Breast epithelium (tissue), 4 donors: ENCODE measurements around the gene FAM83B. TPM values are rescaled to one million over a fixed set of nuclear protein-coding genes. Genes with fewer than 3 reads are reported as not detected.
"Not testable (repeated sequence)": the region's sequence is repeated elsewhere in the genome, so short reads cannot be mapped to it uniquely, and the experiment has no call there.

ENCODE experiments used
- DNase-seq, 2 donors: peaks; one replicate each; pipeline ENCODE4 v3.0.0-alpha.2; 2019; ENCODE audit warnings: low spot score in 2 of 2
- H3K27ac ChIP-seq, 2 donors: fragments of 200-600 bp; sonication (generic) in 1 of 2; one replicate each; pipeline ENCODE4 v1.5.1; 2016 to 2019; ENCODE audit warnings: mild to moderate bottlenecking in 1 of 2
- H3K27me3 ChIP-seq, 2 donors: fragments of 200-600 bp; sonication (generic) in 1 of 2; one replicate each; pipeline versions ENCODE4 v1.5.1 to v1.6.0; 2017 to 2019; ENCODE audit warnings: control low read depth in 1 of 2, mild to moderate bottlenecking in 1 of 2
- H3K36me3 ChIP-seq: fragments of 200-600 bp; one replicate; pipeline ENCODE4 v1.5.1; 2019
- H3K4me1 ChIP-seq, 2 donors: fragments of 200-600 bp; sonication (generic); one replicate each; pipeline ENCODE4 v1.5.1; 2016 to 2019; ENCODE audit warnings: control low read depth in 1 of 2
- H3K4me3 ChIP-seq, 3 donors: fragments of 200-600 bp; sonication (generic); 1 replicate in 2 of 3; 2 replicates in 1 of 3; pipeline ENCODE4 v1.5.1; 2016 to 2019; ENCODE audit warnings: mild to moderate bottlenecking in 3 of 3, moderate library complexity in 2 of 3
- H3K9me3 ChIP-seq, 2 donors: fragments of 200-600 bp; sonication (generic) in 1 of 2; one replicate each; pipeline ENCODE4 v1.5.1; 2016 to 2019; ENCODE audit warnings: control low read depth in 1 of 2
- POLR2A ChIP-seq: fragments of 450-650 bp; IDR thresholded peaks from one replicate; pipeline ENCODE4 v1.6.1; 2016; ENCODE audit warnings: antibody characterized with exemption, mild to moderate bottlenecking, moderate library complexity
- POLR2AphosphoS5 ChIP-seq, 3 donors: sonication (generic); formaldehyde crosslinking; IDR thresholded peaks; one replicate each; pipeline ENCODE4 v1.6.1; 2017; ENCODE audit warnings: antibody characterized with exemption in 3 of 3
- intact Hi-C: fragments of 100-400 bp; cut with DNase I; formaldehyde crosslinking; loops from one replicate; pipeline ENCODE4 v1.15.1; 2023; ENCODE audit warnings: low total_unique reads
- total RNA-seq, 3 donors: library from RNA; depleted of rRNA; stranded (reverse); fragments of >200 nt; gene quantifications; one replicate each; pipeline ENCODE4 v1.1.0, GENCODE V29; 2016
- TF ChIP-seq, protein P1 (sequence below), 3 donors: fragments of 450-650 bp; IDR thresholded peaks; one replicate each; pipeline ENCODE4 v1.5.1; 2016 to 2017; ENCODE audit warnings: antibody characterized with exemption in 3 of 3, mild to moderate bottlenecking in 3 of 3, moderate library complexity in 3 of 3

Gene FAM83B
- total RNA-seq, 3 donors from 2014 or later, result 0.16 to 13.6 (median 8.8) TPM

DNA sequence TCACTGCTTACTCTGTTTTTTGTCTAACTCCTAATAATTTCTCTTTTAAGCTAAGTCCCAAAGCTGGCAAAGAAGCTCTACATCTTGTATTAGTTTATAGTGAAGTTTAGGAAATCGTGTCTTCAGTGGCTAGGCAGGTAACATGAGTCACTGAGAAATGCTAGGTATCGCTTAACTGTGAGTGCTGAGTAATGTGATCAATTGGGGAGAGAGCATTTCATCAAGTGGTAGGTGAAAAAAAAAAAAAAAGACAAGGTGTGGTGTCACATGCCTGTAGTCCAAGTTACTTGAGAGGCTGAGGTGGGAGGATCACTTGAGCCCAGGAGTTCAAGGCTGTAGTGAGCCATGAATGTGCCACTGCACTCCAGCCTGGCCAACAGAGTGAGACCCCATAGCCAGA is 125.3 kb downstream of the FAM83B start:
- Histone ChIP-seq H3K36me3 (peaks cover 4% of the 10 kb centered on the region), H3K4me1 (no peaks in the 10 kb centered on the region), H3K27ac (no peak overlapping the region), H3K27me3 (no peaks in the 10 kb centered on the region), H3K4me3 (no peak overlapping the region), H3K9me3 (no peaks in the 10 kb centered on the region)
- intact Hi-C loops, result no loop called here
- no peak for DNase-seq
- TF ChIP-seq, protein P1, sequence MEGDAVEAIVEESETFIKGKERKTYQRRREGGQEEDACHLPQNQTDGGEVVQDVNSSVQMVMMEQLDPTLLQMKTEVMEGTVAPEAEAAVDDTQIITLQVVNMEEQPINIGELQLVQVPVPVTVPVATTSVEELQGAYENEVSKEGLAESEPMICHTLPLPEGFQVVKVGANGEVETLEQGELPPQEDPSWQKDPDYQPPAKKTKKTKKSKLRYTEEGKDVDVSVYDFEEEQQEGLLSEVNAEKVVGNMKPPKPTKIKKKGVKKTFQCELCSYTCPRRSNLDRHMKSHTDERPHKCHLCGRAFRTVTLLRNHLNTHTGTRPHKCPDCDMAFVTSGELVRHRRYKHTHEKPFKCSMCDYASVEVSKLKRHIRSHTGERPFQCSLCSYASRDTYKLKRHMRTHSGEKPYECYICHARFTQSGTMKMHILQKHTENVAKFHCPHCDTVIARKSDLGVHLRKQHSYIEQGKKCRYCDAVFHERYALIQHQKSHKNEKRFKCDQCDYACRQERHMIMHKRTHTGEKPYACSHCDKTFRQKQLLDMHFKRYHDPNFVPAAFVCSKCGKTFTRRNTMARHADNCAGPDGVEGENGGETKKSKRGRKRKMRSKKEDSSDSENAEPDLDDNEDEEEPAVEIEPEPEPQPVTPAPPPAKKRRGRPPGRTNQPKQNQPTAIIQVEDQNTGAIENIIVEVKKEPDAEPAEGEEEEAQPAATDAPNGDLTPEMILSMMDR (IDR thresholded peaks at IDR 0.05), result no peak
- TF ChIP-seq POLR2A, result no peak
- no peak for TF ChIP-seq POLR2AphosphoS5 (IDR thresholded peaks at IDR 0.05)

DNA sequence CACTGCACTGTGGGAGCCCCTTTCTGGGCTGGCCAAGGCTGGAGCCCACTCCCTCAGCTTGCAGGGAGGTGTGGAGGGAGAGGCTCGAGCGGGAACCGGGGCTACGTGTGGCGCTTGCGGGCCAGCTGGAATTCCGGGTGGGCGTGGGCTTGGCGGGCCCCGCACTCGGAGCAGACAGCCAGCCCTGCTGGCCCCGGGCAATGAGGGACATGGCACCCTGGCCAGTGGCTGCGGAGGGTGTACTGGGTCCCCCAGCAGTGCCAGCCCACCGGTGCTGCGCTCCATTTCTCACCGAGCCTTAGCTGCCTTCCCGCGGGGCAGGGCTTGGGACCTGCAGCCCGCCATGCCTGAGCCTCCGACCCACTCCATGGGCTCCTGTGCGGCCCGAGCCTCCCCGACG is 132.6 kb downstream of the FAM83B start:
- DNase-seq, H3K4me1 ChIP-seq, H3K36me3 ChIP-seq, intact Hi-C loops, H3K27ac ChIP-seq, H3K9me3 ChIP-seq, H3K4me3 ChIP-seq, H3K27me3 ChIP-seq: not testable (repeated sequence)

DNA sequence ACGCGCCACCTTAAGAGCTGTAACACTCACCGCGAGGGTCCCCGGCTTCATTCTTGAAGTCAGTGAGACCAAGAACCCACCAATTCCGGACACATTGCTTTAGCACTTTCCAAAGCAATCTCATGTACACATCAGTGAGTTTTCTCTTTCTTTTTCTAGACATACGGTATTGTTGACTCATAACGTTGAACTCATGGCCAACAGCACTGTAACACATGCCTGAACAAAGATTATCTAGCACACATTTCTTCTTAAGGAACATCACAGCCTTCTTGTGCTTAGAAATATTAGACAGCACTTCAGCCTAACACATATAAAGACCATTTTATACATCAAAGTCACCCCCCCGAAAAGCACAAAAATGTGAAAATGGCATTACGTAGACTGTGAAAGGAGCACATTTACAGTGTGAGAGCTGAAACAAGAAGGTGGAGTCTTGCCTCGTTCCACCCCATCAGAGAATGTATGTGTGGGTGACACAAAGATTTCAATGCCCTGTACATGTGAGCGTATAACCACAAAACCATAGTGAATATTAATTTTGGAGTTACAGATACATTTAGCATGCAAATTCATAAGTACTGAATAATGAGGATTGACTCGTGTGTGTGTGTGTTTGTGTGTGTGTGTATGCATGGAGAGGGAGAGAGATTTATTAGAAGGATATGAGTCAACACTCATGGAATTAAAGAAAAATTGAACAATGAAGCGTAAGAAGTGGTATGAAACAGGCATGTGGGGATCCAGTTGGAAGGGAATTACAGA is 134.1 kb downstream of the FAM83B start:
- H3K4me3 ChIP-seq, result no peak overlapping the region
- intact Hi-C loops, result no loop called here
- no peak overlapping the region for H3K27ac ChIP-seq

DNA sequence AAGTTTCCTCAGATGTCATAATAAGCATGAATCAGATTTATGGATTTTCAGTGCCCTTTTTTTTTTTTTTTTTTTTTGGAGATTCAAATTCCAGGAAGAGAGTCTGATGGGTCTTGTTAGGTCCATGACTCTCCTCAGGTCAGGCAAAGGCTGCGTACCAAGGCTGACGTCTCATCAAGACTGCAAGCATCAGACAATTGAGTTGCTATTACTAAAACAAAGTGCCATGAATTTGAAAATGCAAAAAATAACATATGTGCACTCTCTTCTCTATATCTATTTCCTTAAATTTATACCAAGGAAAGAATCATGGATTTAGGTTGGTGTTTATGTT is 134.7 kb downstream of the FAM83B start:
- H3K4me3 ChIP-seq, result no peak overlapping the region
- H3K9me3 ChIP-seq, result peaks cover 0 to 15% of the 10 kb centered on the region in 2 donors
- intact Hi-C loops, result no loop called here
- DNase-seq, result no peak
- H3K36me3 ChIP-seq, result no peaks in the 10 kb centered on the region
- H3K4me1 ChIP-seq, result no peaks in the 10 kb centered on the region
- no peaks in the 10 kb centered on the region for H3K27me3 ChIP-seq
- no peak for TF ChIP-seq POLR2AphosphoS5 (IDR thresholded peaks at IDR 0.05)
- no peak for TF ChIP-seq POLR2A
- TF ChIP-seq, protein P1 (IDR thresholded peaks at IDR 0.05), result no peak
- no peak overlapping the region for H3K27ac ChIP-seq

More for the DNA sequence above, 134.1 kb downstream of the FAM83B start:
- TF ChIP-seq POLR2A (no peak), POLR2AphosphoS5 (IDR thresholded peaks at IDR 0.05) (no peak)
- TF ChIP-seq, protein P1 (IDR thresholded peaks at IDR 0.05), result no peak
- H3K27me3 ChIP-seq, result no peaks in the 10 kb centered on the region
- H3K4me1 ChIP-seq, result no peaks in the 10 kb centered on the region
- no peaks in the 10 kb centered on the region for H3K36me3 ChIP-seq
- peaks cover 0 to 9% of the 10 kb centered on the region in 2 donors for H3K9me3 ChIP-seq
- no peak for DNase-seq

DNA sequence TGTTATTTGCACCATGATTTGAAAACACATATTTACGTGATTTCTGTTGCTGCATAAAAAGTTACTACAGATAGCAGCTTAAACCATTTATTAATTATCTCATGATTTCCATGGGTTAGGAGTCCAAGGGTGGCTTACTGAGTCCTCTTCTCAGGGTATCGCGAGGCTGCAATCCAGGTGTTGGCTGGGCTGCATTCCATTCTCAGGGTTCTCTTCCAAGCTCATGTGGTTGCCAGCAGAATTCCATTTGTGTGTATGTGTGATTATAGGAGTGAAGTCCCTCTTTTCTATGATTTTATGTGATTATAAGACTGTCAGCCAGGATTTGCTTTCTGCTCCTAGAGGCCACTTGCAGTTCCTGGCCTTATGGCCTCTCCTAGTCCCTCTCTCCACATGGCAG is 135.1 kb downstream of the FAM83B start:
- Histone ChIP-seq H3K27ac (no peak overlapping the region), H3K36me3 (no peaks in the 10 kb centered on the region), H3K4me1 (no peaks in the 10 kb centered on the region), H3K4me3 (no peak overlapping the region), H3K27me3 (no peaks in the 10 kb centered on the region), H3K9me3 (peaks cover 0 to 18% of the 10 kb centered on the region in 2 donors)
- intact Hi-C loops, result no loop called here
- no peak for TF ChIP-seq POLR2AphosphoS5 (IDR thresholded peaks at IDR 0.05)
- TF ChIP-seq, protein P1 (IDR thresholded peaks at IDR 0.05), result no peak
- TF ChIP-seq POLR2A, result no peak
- no peak for DNase-seq
